GM23338 (cell line): ENCODE measurements around the gene MYO9A. TPM values are rescaled to one million over a fixed set of nuclear protein-coding genes. Genes with fewer than 3 reads are reported as not detected.

Experiments used
- ATAC-seq: fragments of 200-7000 bp; cut with Tn5 transposase; 3 replicates; pipeline ENCODE4 v1.9.1; 2020
- DNase-seq: peaks from one replicate; pipeline ENCODE4 v3.0.0-alpha.2; 2015; ENCODE audit warnings: low spot score
- H2AFZ ChIP-seq: fragments of 200-600 bp; sonication (generic); 2 replicates; pipeline ENCODE4 v1.8.0; 2016; ENCODE audit warnings: antibody characterized with exemption, mild to moderate bottlenecking, moderate library complexity
- H3F3A ChIP-seq: fragments of 200-600 bp; sonication (generic); replicated peaks from 2 replicates; pipeline ENCODE4 v1.8.0; 2017; ENCODE audit warnings: antibody characterized with exemption, mixed run types, low read depth
- H3K27ac ChIP-seq: fragments of 200-600 bp; sonication (generic); 2 replicates; pipeline ENCODE4 v1.6.1; 2016; ENCODE audit warnings: low read depth
- H3K27me3 ChIP-seq: fragments of 200-600 bp; sonication (generic); 2 replicates; pipeline ENCODE4 v1.8.0; 2016; ENCODE audit warnings: mild to moderate bottlenecking, mixed run types, moderate library complexity; ENCODE audit not compliant: insufficient read depth
- H3K36me3 ChIP-seq: fragments of 200-600 bp; sonication (generic); 2 replicates; pipeline ENCODE4 v1.8.0; 2016; ENCODE audit warnings: mild to moderate bottlenecking; ENCODE audit not compliant: insufficient read depth
- H3K4me1 ChIP-seq: fragments of 200-600 bp; sonication (generic); 2 replicates; pipeline ENCODE4 v1.8.0; 2016; ENCODE audit warnings: mild to moderate bottlenecking, moderate library complexity; ENCODE audit not compliant: insufficient read depth
- H3K4me2 ChIP-seq: fragments of 200-600 bp; sonication (generic); 2 replicates; pipeline ENCODE4 v1.7.1; 2017; ENCODE audit warnings: mixed run types
- H3K4me3 ChIP-seq: fragments of 200-600 bp; sonication (generic); 2 replicates; pipeline ENCODE4 v1.6.1; 2016; ENCODE audit warnings: mixed run types
- H3K79me2 ChIP-seq: fragments of 200-600 bp; sonication (generic); replicated peaks from 2 replicates; pipeline ENCODE4 v1.8.0; 2017; ENCODE audit warnings: mild to moderate bottlenecking; ENCODE audit not compliant: insufficient read depth
- H3K9me2 ChIP-seq: fragments of 200-600 bp; sonication (generic); 2 replicates; pipeline ENCODE4 v1.8.0; 2017; ENCODE audit not compliant: insufficient read depth
- H4K20me1 ChIP-seq: fragments of 200-600 bp; sonication (generic); replicated peaks from 2 replicates; pipeline ENCODE4 v1.8.0; 2017; ENCODE audit warnings: mild to moderate bottlenecking; ENCODE audit not compliant: insufficient read depth
- H3K27ac Mint-ChIP-seq: 2 replicates; pipeline ENCODE4 v1.8.0; 2020; ENCODE audit warnings: inconsistent platforms, mild to moderate bottlenecking, moderate library complexity, mixed read lengths
- H3K27me3 Mint-ChIP-seq: 3 replicates; pipeline ENCODE4 v1.8.0; 2022; ENCODE audit warnings: low read depth, mild to moderate bottlenecking, moderate library complexity, mixed read lengths, inconsistent platforms; ENCODE audit not compliant: insufficient read depth, poor library complexity
- H3K36me3 Mint-ChIP-seq: 3 replicates; pipeline ENCODE4 v1.8.0; 2021; ENCODE audit warnings: low read depth, mild to moderate bottlenecking, inconsistent platforms, moderate library complexity, mixed read lengths
- H3K4me1 Mint-ChIP-seq: 3 replicates; pipeline ENCODE4 v1.8.0; 2020; ENCODE audit warnings: mild to moderate bottlenecking, inconsistent platforms, mixed read lengths
- H3K4me3 Mint-ChIP-seq: 3 replicates; pipeline ENCODE4 v1.8.0; 2021; ENCODE audit warnings: moderate library complexity, mild to moderate bottlenecking, inconsistent platforms, mixed read lengths
- H3K9me3 Mint-ChIP-seq: 3 replicates; pipeline ENCODE4 v1.8.0; 2020; ENCODE audit warnings: moderate library complexity, mild to moderate bottlenecking, inconsistent platforms, mixed read lengths
- CREB1 ChIP-seq: fragments of 250-450 bp; sonication (Bioruptor Pico); IDR thresholded peaks from 2 replicates; pipeline ENCODE4 v1.5.0; 2020; ENCODE audit warnings: low read depth, mild to moderate bottlenecking, moderate library complexity
- JUNB ChIP-seq: IDR thresholded peaks from one replicate; pipeline ENCODE4 v1.6.1; 2016; ENCODE audit warnings: antibody characterized with exemption; ENCODE audit not compliant: unreplicated experiment
- ZNF331 ChIP-seq: fragments of 250-450 bp; sonication (Bioruptor Pico); IDR thresholded peaks from 2 replicates; pipeline ENCODE4 v1.5.0; 2020; ENCODE audit warnings: low read depth, mild to moderate bottlenecking, moderate library complexity
- polyA plus RNA-seq: library from polyadenylated mRNA; unstranded; fragments of >200 nt; fragmentation: Nextera tagmentation; extraction: Ambion mirVana; gene quantifications from 2 replicates; pipeline ENCODE4 v1.2.1, GENCODE V29; 2016
- total RNA-seq: library from RNA; depleted of rRNA; stranded (reverse); fragments of >200 nt; shearing (Covaris generic); gene quantifications from 2 replicates; pipeline ENCODE4 v1.2.3, GENCODE V29; 2014
- TF ChIP-seq, protein P1 (sequence below): fragments of 250-450 bp; sonication (Bioruptor Pico); IDR thresholded peaks from 2 replicates; pipeline ENCODE4 v1.5.0; 2020; ENCODE audit warnings: mild to moderate bottlenecking, moderate library complexity
- TF ChIP-seq, protein P2 (sequence below), 2 experiments: fragments of 200-600 bp in 1 of 2; sonication (generic) in 1 of 2; conservative IDR thresholded peaks; 2 replicates each; pipeline versions ENCODE4 v1.5.1 to v1.6.1; 2016 to 2017; ENCODE audit warnings: antibody characterized with exemption in 2 of 2, low read depth in 2 of 2, mild to moderate bottlenecking in 2 of 2, moderate library complexity in 1 of 2
- TF ChIP-seq, protein P3 (sequence below): IDR thresholded peaks from 2 replicates; pipeline ENCODE4 v1.6.1; 2016; ENCODE audit warnings: antibody characterized with exemption

Gene MYO9A
- total and polyA plus RNA-seq, 2 experiments from 2014 or later, result 11.6 to 32.8 TPM

GRCh38 chr15:71957026-71957425 lies 160.9 kb downstream of the MYO9A start:
- H3K4me3 Mint-ChIP-seq, result no peak overlapping the region
- no peaks in the 10 kb centered on the region; the same call in 2 of the 3 replicates for H3K4me1 Mint-ChIP-seq
- Histone ChIP-seq H4K20me1 (0 out of 2 replicates have a peak, but pooled peaks cover 4% of the 10 kb centered on the region), H3K27me3 (no peaks in the 10 kb centered on the region), H3K27ac (no peak overlapping the region), H3K4me2 (no peak overlapping the region), H3F3A (no peaks in the 10 kb centered on the region), H3K36me3 (no peaks in the 10 kb centered on the region), H3K4me3 (no peak overlapping the region), H3K9me2 (no peaks in the 10 kb centered on the region), H2AFZ (no peak overlapping the region), H3K79me2 (no peaks in the 10 kb centered on the region), H3K4me1 (no peaks in the 10 kb centered on the region)
- H3K36me3 Mint-ChIP-seq, result no peaks in the 10 kb centered on the region
- H3K27ac Mint-ChIP-seq, result no peak overlapping the region
- DNase-seq (no peak), ATAC-seq (no peak)
- H3K9me3 Mint-ChIP-seq, result no peaks in the 10 kb centered on the region
- H3K27me3 Mint-ChIP-seq, result no peaks in the 10 kb centered on the region
- TF ChIP-seq, protein P1, sequence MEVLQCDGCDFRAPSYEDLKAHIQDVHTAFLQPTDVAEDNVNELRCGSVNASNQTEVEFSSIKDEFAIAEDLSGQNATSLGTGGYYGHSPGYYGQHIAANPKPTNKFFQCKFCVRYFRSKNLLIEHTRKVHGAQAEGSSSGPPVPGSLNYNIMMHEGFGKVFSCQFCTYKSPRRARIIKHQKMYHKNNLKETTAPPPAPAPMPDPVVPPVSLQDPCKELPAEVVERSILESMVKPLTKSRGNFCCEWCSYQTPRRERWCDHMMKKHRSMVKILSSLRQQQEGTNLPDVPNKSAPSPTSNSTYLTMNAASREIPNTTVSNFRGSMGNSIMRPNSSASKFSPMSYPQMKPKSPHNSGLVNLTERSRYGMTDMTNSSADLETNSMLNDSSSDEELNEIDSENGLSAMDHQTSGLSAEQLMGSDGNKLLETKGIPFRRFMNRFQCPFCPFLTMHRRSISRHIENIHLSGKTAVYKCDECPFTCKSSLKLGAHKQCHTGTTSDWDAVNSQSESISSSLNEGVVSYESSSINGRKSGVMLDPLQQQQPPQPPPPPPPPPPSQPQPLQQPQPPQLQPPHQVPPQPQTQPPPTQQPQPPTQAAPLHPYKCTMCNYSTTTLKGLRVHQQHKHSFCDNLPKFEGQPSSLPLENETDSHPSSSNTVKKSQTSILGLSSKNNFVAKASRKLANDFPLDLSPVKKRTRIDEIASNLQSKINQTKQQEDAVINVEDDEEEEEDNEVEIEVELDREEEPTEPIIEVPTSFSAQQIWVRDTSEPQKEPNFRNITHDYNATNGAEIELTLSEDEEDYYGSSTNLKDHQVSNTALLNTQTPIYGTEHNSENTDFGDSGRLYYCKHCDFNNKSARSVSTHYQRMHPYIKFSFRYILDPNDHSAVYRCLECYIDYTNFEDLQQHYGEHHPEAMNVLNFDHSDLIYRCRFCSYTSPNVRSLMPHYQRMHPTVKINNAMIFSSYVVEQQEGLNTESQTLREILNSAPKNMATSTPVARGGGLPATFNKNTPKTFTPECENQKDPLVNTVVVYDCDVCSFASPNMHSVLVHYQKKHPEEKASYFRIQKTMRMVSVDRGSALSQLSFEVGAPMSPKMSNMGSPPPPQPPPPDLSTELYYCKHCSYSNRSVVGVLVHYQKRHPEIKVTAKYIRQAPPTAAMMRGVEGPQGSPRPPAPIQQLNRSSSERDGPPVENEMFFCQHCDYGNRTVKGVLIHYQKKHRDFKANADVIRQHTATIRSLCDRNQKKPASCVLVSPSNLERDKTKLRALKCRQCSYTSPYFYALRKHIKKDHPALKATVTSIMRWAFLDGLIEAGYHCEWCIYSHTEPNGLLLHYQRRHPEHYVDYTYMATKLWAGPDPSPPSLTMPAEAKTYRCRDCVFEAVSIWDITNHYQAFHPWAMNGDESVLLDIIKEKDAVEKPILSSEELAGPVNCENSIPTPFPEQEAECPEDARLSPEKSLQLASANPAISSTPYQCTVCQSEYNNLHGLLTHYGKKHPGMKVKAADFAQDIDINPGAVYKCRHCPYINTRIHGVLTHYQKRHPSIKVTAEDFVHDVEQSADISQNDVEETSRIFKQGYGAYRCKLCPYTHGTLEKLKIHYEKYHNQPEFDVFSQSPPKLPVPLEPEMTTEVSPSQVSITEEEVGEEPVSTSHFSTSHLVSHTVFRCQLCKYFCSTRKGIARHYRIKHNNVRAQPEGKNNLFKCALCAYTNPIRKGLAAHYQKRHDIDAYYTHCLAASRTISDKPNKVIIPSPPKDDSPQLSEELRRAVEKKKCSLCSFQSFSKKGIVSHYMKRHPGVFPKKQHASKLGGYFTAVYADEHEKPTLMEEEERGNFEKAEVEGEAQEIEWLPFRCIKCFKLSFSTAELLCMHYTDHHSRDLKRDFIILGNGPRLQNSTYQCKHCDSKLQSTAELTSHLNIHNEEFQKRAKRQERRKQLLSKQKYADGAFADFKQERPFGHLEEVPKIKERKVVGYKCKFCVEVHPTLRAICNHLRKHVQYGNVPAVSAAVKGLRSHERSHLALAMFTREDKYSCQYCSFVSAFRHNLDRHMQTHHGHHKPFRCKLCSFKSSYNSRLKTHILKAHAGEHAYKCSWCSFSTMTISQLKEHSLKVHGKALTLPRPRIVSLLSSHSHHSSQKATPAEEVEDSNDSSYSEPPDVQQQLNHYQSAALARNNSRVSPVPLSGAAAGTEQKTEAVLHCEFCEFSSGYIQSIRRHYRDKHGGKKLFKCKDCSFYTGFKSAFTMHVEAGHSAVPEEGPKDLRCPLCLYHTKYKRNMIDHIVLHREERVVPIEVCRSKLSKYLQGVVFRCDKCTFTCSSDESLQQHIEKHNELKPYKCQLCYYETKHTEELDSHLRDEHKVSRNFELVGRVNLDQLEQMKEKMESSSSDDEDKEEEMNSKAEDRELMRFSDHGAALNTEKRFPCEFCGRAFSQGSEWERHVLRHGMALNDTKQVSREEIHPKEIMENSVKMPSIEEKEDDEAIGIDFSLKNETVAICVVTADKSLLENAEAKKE (CRISPR knock-in tag), result no peak

DNA sequence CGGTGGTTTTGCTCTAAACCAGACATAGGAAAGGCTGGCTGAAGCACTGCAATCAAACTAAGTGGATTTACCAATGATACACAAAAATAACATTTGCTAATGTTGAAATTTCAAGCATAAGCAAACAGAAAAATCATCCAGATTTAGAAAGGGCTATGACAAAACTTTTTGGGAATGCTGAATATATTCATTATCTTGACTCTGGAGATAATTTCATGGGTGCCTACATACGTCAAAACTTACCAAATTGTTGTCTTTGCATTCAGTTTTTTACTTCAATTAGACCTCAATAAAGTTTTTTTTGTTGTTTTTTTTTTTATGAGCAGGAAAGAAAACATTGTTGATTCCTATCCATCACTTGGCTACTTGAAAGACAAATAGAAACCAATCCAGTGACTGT lies 166.8 kb downstream of the MYO9A start:
- Histone ChIP-seq H3K4me1 (no peaks in the 10 kb centered on the region), H3K9me2 (no peaks in the 10 kb centered on the region), H3K36me3 (no peaks in the 10 kb centered on the region), H3K27me3 (no peaks in the 10 kb centered on the region), H4K20me1 (no peaks in the 10 kb centered on the region), H3F3A (no peaks in the 10 kb centered on the region), H3K27ac (no peak overlapping the region), H2AFZ (no peak overlapping the region), H3K79me2 (no peaks in the 10 kb centered on the region), H3K4me2 (no peak overlapping the region), H3K4me3 (no peak overlapping the region)
- DNase-seq, result no peak
- Mint-ChIP-seq H3K4me3 (no peak overlapping the region), H3K27ac (no peak overlapping the region), H3K4me1 (no peaks in the 10 kb centered on the region; the same call in 2 of the 3 replicates), H3K27me3 (no peaks in the 10 kb centered on the region), H3K36me3 (no peaks in the 10 kb centered on the region), H3K9me3 (no peaks in the 10 kb centered on the region)
- ATAC-seq, result no peak
- TF ChIP-seq, protein P2, sequence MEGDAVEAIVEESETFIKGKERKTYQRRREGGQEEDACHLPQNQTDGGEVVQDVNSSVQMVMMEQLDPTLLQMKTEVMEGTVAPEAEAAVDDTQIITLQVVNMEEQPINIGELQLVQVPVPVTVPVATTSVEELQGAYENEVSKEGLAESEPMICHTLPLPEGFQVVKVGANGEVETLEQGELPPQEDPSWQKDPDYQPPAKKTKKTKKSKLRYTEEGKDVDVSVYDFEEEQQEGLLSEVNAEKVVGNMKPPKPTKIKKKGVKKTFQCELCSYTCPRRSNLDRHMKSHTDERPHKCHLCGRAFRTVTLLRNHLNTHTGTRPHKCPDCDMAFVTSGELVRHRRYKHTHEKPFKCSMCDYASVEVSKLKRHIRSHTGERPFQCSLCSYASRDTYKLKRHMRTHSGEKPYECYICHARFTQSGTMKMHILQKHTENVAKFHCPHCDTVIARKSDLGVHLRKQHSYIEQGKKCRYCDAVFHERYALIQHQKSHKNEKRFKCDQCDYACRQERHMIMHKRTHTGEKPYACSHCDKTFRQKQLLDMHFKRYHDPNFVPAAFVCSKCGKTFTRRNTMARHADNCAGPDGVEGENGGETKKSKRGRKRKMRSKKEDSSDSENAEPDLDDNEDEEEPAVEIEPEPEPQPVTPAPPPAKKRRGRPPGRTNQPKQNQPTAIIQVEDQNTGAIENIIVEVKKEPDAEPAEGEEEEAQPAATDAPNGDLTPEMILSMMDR (conservative IDR thresholded peaks at IDR 0.05; ENCODE audit: low read depth in 2 of 2), result no peak
- TF ChIP-seq CREB1 (CRISPR knock-in tag), result no peak
- no peak for TF ChIP-seq ZNF331 (CRISPR knock-in tag)
- TF ChIP-seq, protein P3, sequence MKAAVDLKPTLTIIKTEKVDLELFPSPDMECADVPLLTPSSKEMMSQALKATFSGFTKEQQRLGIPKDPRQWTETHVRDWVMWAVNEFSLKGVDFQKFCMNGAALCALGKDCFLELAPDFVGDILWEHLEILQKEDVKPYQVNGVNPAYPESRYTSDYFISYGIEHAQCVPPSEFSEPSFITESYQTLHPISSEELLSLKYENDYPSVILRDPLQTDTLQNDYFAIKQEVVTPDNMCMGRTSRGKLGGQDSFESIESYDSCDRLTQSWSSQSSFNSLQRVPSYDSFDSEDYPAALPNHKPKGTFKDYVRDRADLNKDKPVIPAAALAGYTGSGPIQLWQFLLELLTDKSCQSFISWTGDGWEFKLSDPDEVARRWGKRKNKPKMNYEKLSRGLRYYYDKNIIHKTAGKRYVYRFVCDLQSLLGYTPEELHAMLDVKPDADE, result no peak
- no peak for TF ChIP-seq JUNB
